HG03457 (cell line): ENCODE data around the gene SEMA3E.
"Not testable (repeated sequence)": the region's sequence is repeated elsewhere in the genome, so short reads cannot be mapped to it uniquely, and the experiment has no call there.

ENCODE experiments used
- ATAC-seq: cut with Tn5 transposase; IDR thresholded peaks from one replicate; pipeline ENCODE4 v1.9.1; 2021; ENCODE audit warnings: moderate number of reproducible peaks; ENCODE audit not compliant: unreplicated experiment

SEMA3E gene

GRCh38 chr7:83648464-83649241 is at the start of gene SEMA3E:
Gene SEMA3E, minus strand, starts transcription at chr7:83649139.
- no peak for ATAC-seq

- ATAC-seq, result no peak
Measured at GRCh38 chr7:83697804-83698530, 49.0 kb upstream of the SEMA3E start.

- no peak for ATAC-seq
Measured at GRCh38 chr7:83696101-83696500, 47.2 kb upstream of the SEMA3E start.

GRCh38 chr7:83695128-83695960 is 46.4 kb upstream of the SEMA3E start:
- no peak for ATAC-seq

- no peak for ATAC-seq
Measured at GRCh38 chr7:83693256-83693655, 44.3 kb upstream of the SEMA3E start.

GRCh38 chr7:83691095-83691494 is 42.2 kb upstream of the SEMA3E start:
- ATAC-seq, result no peak

- no peak for ATAC-seq
Measured at GRCh38 chr7:83689855-83690254, 40.9 kb upstream of the SEMA3E start.

GRCh38 chr7:83686416-83686815 is 37.5 kb upstream of the SEMA3E start:
- no peak for ATAC-seq

- no peak for ATAC-seq
Measured at GRCh38 chr7:83684928-83685327, 36.0 kb upstream of the SEMA3E start.

GRCh38 chr7:83681200-83681778 is 32.4 kb upstream of the SEMA3E start:
- no peak for ATAC-seq

- no peak for ATAC-seq
Measured at GRCh38 chr7:83677180-83677866, 28.4 kb upstream of the SEMA3E start.

GRCh38 chr7:83673291-83673690 is 24.4 kb upstream of the SEMA3E start:
- ATAC-seq, result not testable (repeated sequence)

GRCh38 chr7:83672157-83672556 is 23.2 kb upstream of the SEMA3E start:
- ATAC-seq, result no peak

- no peak for ATAC-seq
Measured at GRCh38 chr7:83663131-83663530, 14.2 kb upstream of the SEMA3E start.

- no peak for ATAC-seq
Measured at GRCh38 chr7:83658126-83658525, 9.2 kb upstream of the SEMA3E start.

GRCh38 chr7:83655951-83656556 is 7.1 kb upstream of the SEMA3E start:
- ATAC-seq, result no peak

- ATAC-seq, result no peak
Measured at GRCh38 chr7:83652481-83652880, 3.5 kb upstream of the SEMA3E start.

- ATAC-seq, result no peak
Measured at GRCh38 chr7:83649701-83650100, 762 bp upstream of the SEMA3E start.

GRCh38 chr7:83646027-83646426 is 2.9 kb downstream of the SEMA3E start:
- ATAC-seq, result no peak

GRCh38 chr7:83643739-83644138 is 5.2 kb downstream of the SEMA3E start:
- no peak for ATAC-seq
